Pons (tissue), 1 donor: ENCODE results near the gene TMIGD2.
"Not testable (repeated sequence)": the region's sequence is repeated elsewhere in the genome, so short reads cannot be mapped to it uniquely, and the experiment has no call there.

Experiments used
- DNase-seq: peaks from one replicate; pipeline ENCODE4 v3.0.0-alpha.2; 2016; ENCODE audit warnings: low spot score

Gene TMIGD2

DNA sequence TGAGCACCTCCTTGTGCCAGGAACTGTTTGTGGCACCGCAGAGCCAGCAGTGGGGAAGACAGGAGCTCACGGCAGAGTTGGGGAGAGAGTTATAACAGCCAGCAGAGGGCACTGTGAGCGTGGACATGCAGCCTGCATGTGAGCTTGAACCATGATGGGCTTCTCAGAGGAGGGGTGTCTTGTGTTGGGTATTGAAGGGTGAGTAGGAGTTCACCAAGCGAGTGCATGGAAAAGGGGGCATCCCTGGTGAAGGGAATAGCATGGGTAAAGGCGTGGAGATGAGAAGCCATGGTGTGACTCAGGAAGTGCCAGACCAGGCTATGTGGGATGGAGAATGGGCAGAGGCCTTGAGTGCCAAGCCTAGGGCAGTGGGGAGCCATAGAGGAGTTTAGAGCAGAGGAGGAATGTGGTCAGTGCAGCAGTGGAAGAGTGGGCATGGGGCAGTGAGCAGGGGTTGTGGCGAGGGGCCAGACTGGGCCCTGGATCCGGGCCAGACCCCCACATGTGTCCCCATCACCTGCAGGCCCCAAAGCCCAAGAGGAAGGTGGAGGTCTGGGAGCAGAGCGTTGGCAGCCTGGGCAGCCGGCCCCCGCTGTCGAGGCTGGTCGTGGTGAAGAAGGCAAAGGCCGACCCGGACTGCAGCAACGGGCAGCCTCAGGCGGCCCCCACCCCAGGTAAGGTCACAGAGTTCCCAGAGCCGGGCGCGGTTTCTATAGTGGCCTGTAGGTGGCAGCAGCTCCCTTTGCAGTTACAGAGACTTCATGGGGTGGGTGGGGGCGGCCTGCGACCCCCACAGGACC, 34.9 kb downstream of the TMIGD2 start:
- no peak for DNase-seq

DNA sequence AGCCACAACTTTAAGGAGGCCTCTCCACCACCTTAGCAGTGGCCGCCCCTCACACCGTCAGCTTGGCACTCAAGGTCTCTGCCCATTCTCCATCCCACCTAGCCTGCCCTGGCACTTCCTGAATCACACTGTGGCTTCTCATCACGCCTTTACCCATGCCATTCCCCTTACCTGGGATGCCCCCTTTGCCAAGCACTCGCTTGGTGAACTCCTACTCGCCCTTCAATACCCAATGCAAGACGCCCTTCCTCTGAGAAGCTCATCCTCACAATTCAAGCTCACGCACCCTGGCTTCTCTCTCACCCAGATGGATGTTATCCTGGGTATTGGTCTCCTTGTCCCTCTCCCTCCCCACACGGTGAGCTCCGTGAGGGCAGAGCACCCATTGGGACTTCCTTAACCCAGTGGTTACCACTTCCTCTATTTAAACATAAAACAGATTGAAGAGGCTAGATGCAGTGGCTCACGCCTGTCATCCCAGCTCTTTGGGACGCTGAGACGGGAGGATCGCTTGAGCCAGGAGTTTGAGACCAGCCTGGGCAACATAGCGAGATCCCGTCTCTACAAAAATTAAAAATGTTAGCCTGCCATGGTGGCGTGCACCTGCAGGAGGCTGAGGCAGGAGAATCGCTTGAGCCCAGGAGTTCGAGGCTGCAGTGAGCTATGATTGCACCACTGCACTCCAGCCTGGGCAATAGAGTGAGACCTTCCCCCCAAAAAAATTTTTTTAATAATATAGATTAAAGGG, 35.8 kb downstream of the TMIGD2 start:
- DNase-seq = no peak

- DNase-seq = no peak
Measured at GRCh38 chr19:4264812-4265211, 37.4 kb downstream of the TMIGD2 start.

GRCh38 chr19:4260613-4261191, 41.5 kb downstream of the TMIGD2 start:
- no peak for DNase-seq

GRCh38 chr19:4258181-4258580, 44.0 kb downstream of the TMIGD2 start:
- no peak for DNase-seq

DNA sequence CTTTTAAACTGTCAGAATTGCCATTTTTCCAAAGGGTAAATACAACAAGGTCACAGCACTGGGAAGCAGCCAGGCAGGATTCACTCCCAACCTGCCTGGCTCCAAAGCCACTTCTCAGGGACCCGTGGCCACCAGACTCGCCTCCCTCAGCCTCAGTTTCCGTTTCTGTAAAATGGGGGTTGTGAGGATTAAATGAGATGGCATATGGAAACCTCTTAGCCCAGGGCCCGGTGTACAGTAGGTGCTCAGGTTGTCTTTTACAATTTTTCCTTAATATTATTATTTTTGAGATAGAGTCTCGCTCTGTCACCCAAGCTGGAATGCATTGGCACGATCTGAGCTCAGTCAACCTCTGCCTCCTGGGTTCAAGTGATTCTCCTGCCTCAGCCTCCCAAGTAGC, 45.2 kb downstream of the TMIGD2 start:
- DNase-seq = no peak

- no peak for DNase-seq
Measured at GRCh38 chr19:4256563-4256962, 45.6 kb downstream of the TMIGD2 start.

DNA sequence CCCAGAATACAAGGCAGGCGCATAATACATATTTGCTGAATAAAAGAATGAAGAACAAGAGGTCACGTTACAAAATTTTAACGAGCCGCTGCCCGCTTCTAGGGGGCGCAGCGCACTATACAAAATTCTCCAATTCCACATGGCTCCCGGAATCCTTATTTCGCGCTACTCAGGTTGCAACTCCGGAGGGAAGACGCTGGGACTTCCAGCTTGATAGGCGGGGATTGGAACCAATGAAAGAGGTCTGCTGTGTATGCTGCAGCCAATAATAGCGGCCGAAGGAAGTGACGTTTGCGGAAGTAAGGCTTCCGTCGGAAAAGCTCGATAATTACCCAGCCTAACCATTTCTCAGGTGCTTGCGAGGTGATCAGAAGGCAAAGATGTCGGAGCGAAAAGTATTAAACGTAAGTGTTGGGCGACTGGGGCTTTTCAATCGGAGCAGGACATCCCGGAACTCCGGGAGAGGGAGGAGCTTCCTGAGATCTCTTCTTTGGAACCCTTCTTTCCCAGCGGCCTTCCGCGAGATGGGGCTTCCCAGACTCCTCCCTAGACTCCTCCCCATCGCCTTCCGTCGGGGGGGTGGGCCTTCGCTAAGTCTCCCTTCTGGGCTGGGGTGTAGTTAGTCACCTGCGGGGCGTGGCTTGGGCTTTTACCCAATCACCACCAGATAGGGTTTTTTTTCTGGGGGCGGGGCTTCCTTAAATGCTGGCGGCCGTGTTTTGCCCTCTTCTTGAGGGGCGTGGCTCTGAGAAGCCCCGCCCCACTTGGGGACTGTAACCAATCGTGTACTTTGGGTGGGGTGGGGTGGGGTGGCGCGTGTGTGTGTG, 55.2 kb downstream of the TMIGD2 start, which contains the start of gene YJU2:
Gene YJU2, plus strand, starts transcription at position 314 of the 827 bp plus-strand sequence. Its CDS starts 67 bp downstream, at position 381.
- peak; percentile 98 for DNase-seq

DNA sequence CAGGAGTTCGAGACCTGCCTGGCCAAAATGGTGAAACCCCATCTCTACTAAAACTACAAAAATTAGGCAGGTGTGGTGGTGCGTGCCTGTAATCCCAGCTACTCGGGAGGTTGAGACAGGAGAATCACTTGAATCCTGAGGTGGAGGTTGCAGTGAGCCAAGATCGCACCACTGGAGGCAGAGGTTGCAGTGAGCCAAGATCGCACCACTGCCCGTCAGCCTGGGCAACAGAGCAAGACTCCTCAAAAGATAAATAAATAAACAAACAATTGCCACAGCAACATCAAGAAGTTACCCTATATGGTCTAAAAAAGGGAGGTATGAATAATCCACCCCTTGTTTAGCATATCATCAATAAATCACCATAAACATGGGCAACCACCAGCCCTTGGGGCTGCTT, 56.3 kb downstream of the TMIGD2 start:
- DNase-seq = not testable (repeated sequence)
